Thoracic aorta (tissue), 2 donors: ENCODE measurements around the gene WDFY3. TPM values are rescaled to one million over a fixed set of nuclear protein-coding genes. Genes with fewer than 3 reads are reported as not detected.
A peak's percentile ranks its signal among the peaks of the same experiment; 100 is the strongest.

ENCODE experiments used
- ATAC-seq: fragments of 150-250 bp; one replicate; pipeline ENCODE4 v1.8.0; 2017; ENCODE audit warnings: low read depth; ENCODE audit not compliant: insufficient number of reproducible peaks, low FRiP score
- DNase-seq: peaks from one replicate; pipeline ENCODE4 v3.0.0-alpha.2; 2020; ENCODE audit warnings: low spot score
- H3K27ac ChIP-seq, 2 donors: fragments of 200-600 bp; sonication (generic); 1 replicate in 1 of 2; 2 replicates in 1 of 2; pipeline ENCODE4 v1.5.1; 2016; ENCODE audit warnings: mild to moderate bottlenecking in 2 of 2, moderate library complexity in 2 of 2
- H3K27me3 ChIP-seq: fragments of 200-600 bp; sonication (generic); replicated peaks from 2 replicates; pipeline ENCODE4 v1.6.0; 2016; ENCODE audit warnings: mild to moderate bottlenecking; ENCODE audit not compliant: insufficient read depth
- H3K36me3 ChIP-seq: fragments of 200-600 bp; sonication (generic); one replicate; pipeline ENCODE4 v1.5.1; 2016
- H3K4me1 ChIP-seq, 2 donors: fragments of 200-600 bp; sonication (generic); 1 replicate in 1 of 2; 2 replicates in 1 of 2; pipeline versions ENCODE4 v1.5.1 to v1.6.0; 2016; ENCODE audit warnings: low read depth in 2 of 2, mild to moderate bottlenecking in 1 of 2; ENCODE audit not compliant: control insufficient read depth in 1 of 2
- H3K4me3 ChIP-seq: fragments of 200-600 bp; sonication (generic); 2 replicates; pipeline ENCODE4 v1.5.1; 2016; ENCODE audit warnings: mild to moderate bottlenecking
- H3K9me3 ChIP-seq: fragments of 200-600 bp; sonication (generic); 2 replicates; pipeline ENCODE4 v1.5.1; 2016
- CTCF ChIP-seq: fragments of 200-600 bp; sonication (generic); IDR thresholded peaks from one replicate; pipeline ENCODE4 v1.5.1; 2019; ENCODE audit warnings: antibody characterized with exemption
- total RNA-seq, 2 donors: library from RNA; depleted of rRNA; stranded (reverse); fragments of >200 nt; gene quantifications; one replicate each; pipeline versions ENCODE4 v1.1.0 to v1.2.3, GENCODE V29; 2016

The WDFY3 gene
- total RNA-seq, 2 donors from 2014 or later, result 116 to 140 TPM

- H3K36me3 ChIP-seq, result peaks cover 7% of the 10 kb centered on the region
- no peaks in the 10 kb centered on the region for H3K27me3 ChIP-seq
- TF ChIP-seq CTCF, result no peak
- peaks cover 11 to 17% of the 10 kb centered on the region in 2 donors for H3K4me1 ChIP-seq
- no peak overlapping the region for H3K27ac ChIP-seq
- no peaks in the 10 kb centered on the region for H3K9me3 ChIP-seq
- ATAC-seq, result no peak
- no peak for DNase-seq
- no peak overlapping the region for H3K4me3 ChIP-seq
Observed at GRCh38 chr4:84856468-84857049, 109.9 kb downstream of the WDFY3 start.

- no peak overlapping the region for H3K4me3 ChIP-seq
Observed at GRCh38 chr4:84855774-84856173, 110.7 kb downstream of the WDFY3 start.

GRCh38 chr4:84852081-84852480, 114.4 kb downstream of the WDFY3 start:
- ATAC-seq (no peak), DNase-seq (no peak)

More at GRCh38 chr4:84855774-84856173, 110.7 kb downstream of the WDFY3 start:
- TF ChIP-seq CTCF, result no peak
- Histone ChIP-seq H3K9me3 (no peaks in the 10 kb centered on the region), H3K4me1 (peaks cover 11 to 17% of the 10 kb centered on the region in 2 donors), H3K27me3 (no peaks in the 10 kb centered on the region), H3K27ac (no peak overlapping the region), H3K36me3 (peaks cover 7% of the 10 kb centered on the region)
- ATAC-seq, result no peak
- no peak for DNase-seq

GRCh38 chr4:84849051-84849640, 117.3 kb downstream of the WDFY3 start:
- peak overlapping the region in 1 of 2 donors; percentile 14 for H3K27ac ChIP-seq
- TF ChIP-seq CTCF, result no peak
- no peaks in the 10 kb centered on the region for H3K9me3 ChIP-seq
- H3K27me3 ChIP-seq, result no peaks in the 10 kb centered on the region
- ATAC-seq (no peak), DNase-seq (no peak)
- H3K4me3 ChIP-seq, result no peak overlapping the region
- no peaks in the 10 kb centered on the region for H3K36me3 ChIP-seq
- peaks cover 8 to 23% of the 10 kb centered on the region in 2 donors for H3K4me1 ChIP-seq

More at GRCh38 chr4:84852081-84852480, 114.4 kb downstream of the WDFY3 start:
- peaks cover 19 to 36% of the 10 kb centered on the region in 2 donors for H3K4me1 ChIP-seq
- no peaks in the 10 kb centered on the region for H3K27me3 ChIP-seq
- H3K36me3 ChIP-seq, result no peaks in the 10 kb centered on the region
- no peak for TF ChIP-seq CTCF
- H3K27ac ChIP-seq, result no peak overlapping the region
- no peaks in the 10 kb centered on the region for H3K9me3 ChIP-seq
- H3K4me3 ChIP-seq, result no peak overlapping the region

GRCh38 chr4:84848432-84848831, 118.1 kb downstream of the WDFY3 start:
- DNase-seq (no peak), ATAC-seq (no peak)
- peak overlapping the region in 1 of 2 donors; percentile 32 for H3K27ac ChIP-seq
- TF ChIP-seq CTCF, result no peak
- peaks cover 8 to 23% of the 10 kb centered on the region in 2 donors for H3K4me1 ChIP-seq
- no peaks in the 10 kb centered on the region for H3K36me3 ChIP-seq
- no peaks in the 10 kb centered on the region for H3K9me3 ChIP-seq
- no peak overlapping the region for H3K4me3 ChIP-seq
- no peaks in the 10 kb centered on the region for H3K27me3 ChIP-seq
